RWPE1 (cell line): Measurements from ENCODE around the gene ATP7A.
"Not testable (repeated sequence)": the region's sequence is repeated elsewhere in the genome, so short reads cannot be mapped to it uniquely, and the experiment has no call there.

Source experiments
- CTCF ChIA-PET: fragments of 350-600 bp; sonication (Branson Sonifier 250); formaldehyde crosslinking; extraction: SDS; loops from one replicate; lab custom pipeline; 2021; lab: Yijun Ruan, JAX
- POLR2A ChIA-PET: fragments of 400-600 bp; formaldehyde crosslinking; extraction: SDS; loops from one replicate; lab custom pipeline; 2020; ENCODE audit warnings: antibody characterized with exemption; ENCODE audit not compliant: low non-redundant PET; lab: Yijun Ruan, JAX
- DNase-seq: peaks from one replicate; pipeline ENCODE4 v3.0.0; 2012; ENCODE audit warnings: low spot score
- H3K27ac ChIP-seq: fragments of 450-650 bp; 2 replicates; pipeline ENCODE4 v1.5.1; 2017
- CTCF ChIP-seq: fragments of 450-650 bp; conservative IDR thresholded peaks from 2 replicates; pipeline ENCODE4 v1.5.1; 2017; ENCODE audit warnings: low read depth, mild to moderate bottlenecking

ATP7A gene

GRCh38 chrX:77938083-77938680, 27.7 kb downstream of the ATP7A start:
- POLR2A ChIA-PET, result no interaction called here

GRCh38 chrX:77945031-77945430, 34.5 kb downstream of the ATP7A start:
- POLR2A ChIA-PET, result not testable (repeated sequence)

More at GRCh38 chrX:77938083-77938680, 27.7 kb downstream of the ATP7A start:
- H3K27ac ChIP-seq, result no peak overlapping the region
- CTCF ChIA-PET, result no interaction called here
- TF ChIP-seq CTCF, result no peak
- no peak for DNase-seq

GRCh38 chrX:77945910-77946545, 35.5 kb downstream of the ATP7A start:
- no peak overlapping the region for H3K27ac ChIP-seq
- no peak for DNase-seq
- ChIA-PET POLR2A (no interaction called here), CTCF (no interaction called here)
- TF ChIP-seq CTCF, result no peak

More at GRCh38 chrX:77945031-77945430, 34.5 kb downstream of the ATP7A start:
- DNase-seq, CTCF ChIA-PET, H3K27ac ChIP-seq: not testable (repeated sequence)

- no peak for DNase-seq
- ChIA-PET POLR2A (no interaction called here), CTCF (no interaction called here)
- no peak overlapping the region for H3K27ac ChIP-seq
- TF ChIP-seq CTCF, result no peak
Measured at GRCh38 chrX:77946571-77946970, 36.1 kb downstream of the ATP7A start.

DNA sequence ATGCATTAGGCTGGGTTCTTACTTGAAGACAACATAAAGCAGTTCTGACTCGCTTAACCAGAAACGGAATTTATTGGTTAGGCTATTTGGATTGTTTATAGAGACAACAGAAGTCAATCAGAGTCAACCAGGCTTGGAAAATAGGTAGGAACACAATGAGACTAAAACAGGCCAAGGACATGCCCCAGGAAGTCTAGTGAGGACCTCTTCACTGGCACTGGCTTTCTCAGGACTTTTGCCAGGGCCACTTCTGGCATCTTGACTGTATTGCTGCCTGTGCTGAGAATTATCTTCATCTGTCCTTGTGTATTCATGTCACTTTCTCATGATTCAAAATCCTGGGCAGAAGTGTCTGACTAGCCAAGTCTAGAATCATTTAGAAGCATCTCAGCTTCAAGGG, 39.3 kb downstream of the ATP7A start:
- no peak for TF ChIP-seq CTCF
- ChIA-PET POLR2A (no interaction called here), CTCF (interaction anchor here (0.6 kb wide), 1 partner anchor 26 kb away, joined by 4 read pairs; no protein-coding TSS in a partner anchor)
- no peak for DNase-seq
- no peak overlapping the region for H3K27ac ChIP-seq

GRCh38 chrX:77952173-77952572, 41.7 kb downstream of the ATP7A start:
- H3K27ac ChIP-seq, result no peak overlapping the region
- TF ChIP-seq CTCF, result no peak
- CTCF ChIA-PET, result no interaction called here
- no peak for DNase-seq
- POLR2A ChIA-PET, result no interaction called here

DNA sequence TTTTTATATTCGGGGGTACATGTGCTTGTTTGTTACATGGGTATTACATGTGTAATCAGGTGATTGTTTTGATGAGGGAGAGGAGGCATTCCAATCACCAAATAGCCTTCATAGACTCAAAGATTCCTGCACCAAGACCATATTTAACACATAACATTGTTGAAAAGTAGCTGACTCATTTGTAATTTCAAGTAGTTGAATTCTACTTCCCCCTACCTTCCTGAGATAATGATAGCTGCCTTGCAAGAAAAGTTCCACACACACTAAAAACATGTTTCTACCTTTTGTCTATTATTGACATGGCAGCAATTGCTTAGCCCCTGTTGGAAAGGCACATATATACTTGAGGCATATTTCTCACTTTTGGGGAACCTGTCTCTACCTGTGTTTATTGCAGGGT, 42.8 kb downstream of the ATP7A start:
- ChIA-PET POLR2A (no interaction called here), CTCF (interaction anchor here (0.6 kb wide), 1 partner anchor 1590 kb away, joined by 5 read pairs; no protein-coding TSS in a partner anchor)
- DNase-seq, result no peak
- TF ChIP-seq CTCF, result no peak
- H3K27ac ChIP-seq, result no peak overlapping the region
